ENCODE data around the gene PDE3A.

The PDE3A gene

GRCh38 chr12:20508962-20509361 is 140.6 kb downstream of the PDE3A start:
- Histone ChIP-seq H3K4me2 (ENCODE audit: low read length) (no peak overlapping the region), H3K27me3 (ENCODE audit: insufficient read depth, low read length) (no peaks in the 10 kb centered on the region), H3K79me1 (ENCODE audit: low read length) (no peaks in the 10 kb centered on the region), H4K91ac (ENCODE audit: low read depth, low read length) (no peak overlapping the region), H4K8ac (ENCODE audit: low read depth, low read length) (no peak overlapping the region), H4K12ac (ENCODE audit: low read depth, low read length) (no peak overlapping the region), H3K27ac (ENCODE audit: low read depth, low read length) (no peak overlapping the region), H3K4ac (ENCODE audit: low read depth, low read length) (no peak overlapping the region), H2AK5ac (ENCODE audit: low read length) (no peak overlapping the region), H3K23ac (ENCODE audit: low read length) (no peak overlapping the region), H3K36me3 (ENCODE audit: control insufficient read depth in 1 of 2, insufficient read depth in 2 of 2, low read length in 2 of 2) (no peaks in the 10 kb centered on the region), H3K4me1 (ENCODE audit: control insufficient read depth in 1 of 2, insufficient read depth in 2 of 2, low read length in 2 of 2) (no peaks in the 10 kb centered on the region), H2BK120ac (ENCODE audit: insufficient read depth, low read length, poor library complexity) (no peak overlapping the region), H2BK5ac (ENCODE audit: low read depth, low read length, poor library complexity) (no peak overlapping the region), H2AFZ (ENCODE audit: insufficient read depth, low read length, poor library complexity) (no peak overlapping the region), H3K9me3 (ENCODE audit: insufficient read depth, low read depth, low read length) (no peaks in the 10 kb centered on the region), H3K14ac (ENCODE audit: low read length) (no peak overlapping the region), H3K4me3 (ENCODE audit: low read depth, low read length) (no peak overlapping the region), H3K18ac (ENCODE audit: low read length) (no peak overlapping the region), H2BK12ac (ENCODE audit: low read length) (no peak overlapping the region), H3K9ac (ENCODE audit: low read length) (no peak overlapping the region), H3K79me2 (ENCODE audit: control insufficient read depth, insufficient read depth, low read length, poor library complexity) (no peaks in the 10 kb centered on the region)
- DNase-seq: no peak
- WGBS (ENCODE audit: extremely low coverage, insufficient coverage, insufficient read length): no CpG with 5 or more reads among the region's 5 CpGs

GRCh38 chr12:20510811-20511210 is 142.5 kb downstream of the PDE3A start:
- H3K4me2 ChIP-seq (ENCODE audit: low read length): no peak overlapping the region
- DNase-seq: no peak
- H2BK120ac ChIP-seq (ENCODE audit: insufficient read depth, low read length, poor library complexity): no peak overlapping the region
- H3K4me3 ChIP-seq (ENCODE audit: low read depth, low read length): no peak overlapping the region
- no peak overlapping the region for H4K91ac ChIP-seq (ENCODE audit: low read depth, low read length)
- no peak overlapping the region for H3K4ac ChIP-seq (ENCODE audit: low read depth, low read length)
- no peak overlapping the region for H3K9ac ChIP-seq (ENCODE audit: low read length)
- WGBS (ENCODE audit: extremely low coverage, insufficient coverage, insufficient read length): no CpG with 5 or more reads among the region's 1 CpG
- H3K79me1 ChIP-seq (ENCODE audit: low read length): no peaks in the 10 kb centered on the region
- H4K12ac ChIP-seq (ENCODE audit: low read depth, low read length): no peak overlapping the region
- no peak overlapping the region for H2BK12ac ChIP-seq (ENCODE audit: low read length)
- no peak overlapping the region for H2BK5ac ChIP-seq (ENCODE audit: low read depth, low read length, poor library complexity)
- no peaks in the 10 kb centered on the region for H3K4me1 ChIP-seq (ENCODE audit: control insufficient read depth in 1 of 2, insufficient read depth in 2 of 2, low read length in 2 of 2)
- H3K36me3 ChIP-seq (ENCODE audit: control insufficient read depth in 1 of 2, insufficient read depth in 2 of 2, low read length in 2 of 2): no peaks in the 10 kb centered on the region
- H3K18ac ChIP-seq (ENCODE audit: low read length): no peak overlapping the region
- no peak overlapping the region for H3K23ac ChIP-seq (ENCODE audit: low read length)
- H3K79me2 ChIP-seq (ENCODE audit: control insufficient read depth, insufficient read depth, low read length, poor library complexity): no peaks in the 10 kb centered on the region
- no peak overlapping the region for H2AK5ac ChIP-seq (ENCODE audit: low read length)
- H3K27me3 ChIP-seq (ENCODE audit: insufficient read depth, low read length): no peaks in the 10 kb centered on the region
- no peaks in the 10 kb centered on the region for H3K9me3 ChIP-seq (ENCODE audit: insufficient read depth, low read depth, low read length)
- H2AFZ ChIP-seq (ENCODE audit: insufficient read depth, low read length, poor library complexity): no peak overlapping the region
- H4K8ac ChIP-seq (ENCODE audit: low read depth, low read length): no peak overlapping the region
- no peak overlapping the region for H3K27ac ChIP-seq (ENCODE audit: low read depth, low read length)
- H3K14ac ChIP-seq (ENCODE audit: low read length): no peak overlapping the region

GRCh38 chr12:20513189-20513588 is 144.9 kb downstream of the PDE3A start:
- no peak overlapping the region for H4K8ac ChIP-seq (ENCODE audit: low read depth, low read length)
- H4K12ac ChIP-seq (ENCODE audit: low read depth, low read length): no peak overlapping the region
- H2AFZ ChIP-seq (ENCODE audit: insufficient read depth, low read length, poor library complexity): no peak overlapping the region
- no CpG with 5 or more reads among the region's 3 CpGs for WGBS (ENCODE audit: extremely low coverage, insufficient coverage, insufficient read length)
- H3K4me3 ChIP-seq (ENCODE audit: low read depth, low read length): no peak overlapping the region
- H3K9me3 ChIP-seq (ENCODE audit: insufficient read depth, low read depth, low read length): no peaks in the 10 kb centered on the region
- no peak overlapping the region for H2BK12ac ChIP-seq (ENCODE audit: low read length)
- no peaks in the 10 kb centered on the region for H3K27me3 ChIP-seq (ENCODE audit: insufficient read depth, low read length)
- no peaks in the 10 kb centered on the region for H3K4me1 ChIP-seq (ENCODE audit: control insufficient read depth in 1 of 2, insufficient read depth in 2 of 2, low read length in 2 of 2)
- no peaks in the 10 kb centered on the region for H3K79me2 ChIP-seq (ENCODE audit: control insufficient read depth, insufficient read depth, low read length, poor library complexity)
- no peak overlapping the region for H3K27ac ChIP-seq (ENCODE audit: low read depth, low read length)
- H2AK5ac ChIP-seq (ENCODE audit: low read length): no peak overlapping the region
- no peaks in the 10 kb centered on the region for H3K36me3 ChIP-seq (ENCODE audit: control insufficient read depth in 1 of 2, insufficient read depth in 2 of 2, low read length in 2 of 2)
- H3K14ac ChIP-seq (ENCODE audit: low read length): no peak overlapping the region
- H3K4ac ChIP-seq (ENCODE audit: low read depth, low read length): no peak overlapping the region
- H2BK5ac ChIP-seq (ENCODE audit: low read depth, low read length, poor library complexity): no peak overlapping the region
- no peak for DNase-seq
- H4K91ac ChIP-seq (ENCODE audit: low read depth, low read length): no peak overlapping the region
- H3K18ac ChIP-seq (ENCODE audit: low read length): no peak overlapping the region
- H3K4me2 ChIP-seq (ENCODE audit: low read length): no peak overlapping the region
- no peak overlapping the region for H2BK120ac ChIP-seq (ENCODE audit: insufficient read depth, low read length, poor library complexity)
- H3K79me1 ChIP-seq (ENCODE audit: low read length): no peaks in the 10 kb centered on the region
- H3K9ac ChIP-seq (ENCODE audit: low read length): no peak overlapping the region
- H3K23ac ChIP-seq (ENCODE audit: low read length): no peak overlapping the region

DNA sequence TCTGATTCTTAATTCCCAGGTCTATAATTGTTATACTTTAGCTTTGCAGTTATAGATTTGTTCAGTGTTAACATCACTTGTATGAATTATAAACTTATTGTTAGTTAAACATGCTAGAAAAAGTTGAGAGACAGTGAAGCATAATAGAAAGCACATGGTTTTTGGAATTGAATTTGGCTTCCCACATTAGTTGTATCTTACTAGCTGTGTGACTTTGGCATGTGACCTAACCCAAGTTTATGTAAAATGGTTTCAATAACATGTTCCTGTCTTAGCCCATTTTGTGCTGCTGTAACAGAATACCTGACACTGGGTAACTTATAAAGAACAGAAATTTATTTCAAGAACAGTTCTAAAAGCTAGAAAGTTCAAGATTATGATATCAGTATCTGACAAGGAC is 146.3 kb downstream of the PDE3A start:
- Histone ChIP-seq H3K14ac (ENCODE audit: low read length) (no peak overlapping the region), H2BK12ac (ENCODE audit: low read length) (no peak overlapping the region), H3K4me3 (ENCODE audit: low read depth, low read length) (no peak overlapping the region), H2AK5ac (ENCODE audit: low read length) (no peak overlapping the region), H3K79me2 (ENCODE audit: control insufficient read depth, insufficient read depth, low read length, poor library complexity) (no peaks in the 10 kb centered on the region), H4K91ac (ENCODE audit: low read depth, low read length) (no peak overlapping the region), H3K9me3 (ENCODE audit: insufficient read depth, low read depth, low read length) (no peaks in the 10 kb centered on the region), H3K4ac (ENCODE audit: low read depth, low read length) (no peak overlapping the region), H2AFZ (ENCODE audit: insufficient read depth, low read length, poor library complexity) (no peak overlapping the region), H3K9ac (ENCODE audit: low read length) (no peak overlapping the region), H3K4me2 (ENCODE audit: low read length) (no peak overlapping the region), H4K12ac (ENCODE audit: low read depth, low read length) (no peak overlapping the region), H3K18ac (ENCODE audit: low read length) (no peak overlapping the region), H3K4me1 (ENCODE audit: control insufficient read depth in 1 of 2, insufficient read depth in 2 of 2, low read length in 2 of 2) (no peaks in the 10 kb centered on the region), H3K36me3 (ENCODE audit: control insufficient read depth in 1 of 2, insufficient read depth in 2 of 2, low read length in 2 of 2) (no peaks in the 10 kb centered on the region), H3K27me3 (ENCODE audit: insufficient read depth, low read length) (no peaks in the 10 kb centered on the region), H3K27ac (ENCODE audit: low read depth, low read length) (no peak overlapping the region), H4K8ac (ENCODE audit: low read depth, low read length) (no peak overlapping the region), H2BK5ac (ENCODE audit: low read depth, low read length, poor library complexity) (no peak overlapping the region), H2BK120ac (ENCODE audit: insufficient read depth, low read length, poor library complexity) (no peak overlapping the region), H3K79me1 (ENCODE audit: low read length) (no peaks in the 10 kb centered on the region), H3K23ac (ENCODE audit: low read length) (no peak overlapping the region)
- no peak for DNase-seq

- Histone ChIP-seq H3K79me2 (ENCODE audit: control insufficient read depth, insufficient read depth, low read length, poor library complexity) (no peaks in the 10 kb centered on the region), H3K4ac (ENCODE audit: low read depth, low read length) (no peak overlapping the region), H4K91ac (ENCODE audit: low read depth, low read length) (no peak overlapping the region), H3K9me3 (ENCODE audit: insufficient read depth, low read depth, low read length) (no peaks in the 10 kb centered on the region), H4K12ac (ENCODE audit: low read depth, low read length) (no peak overlapping the region), H3K4me2 (ENCODE audit: low read length) (no peak overlapping the region), H3K14ac (ENCODE audit: low read length) (no peak overlapping the region), H3K4me1 (ENCODE audit: control insufficient read depth in 1 of 2, insufficient read depth in 2 of 2, low read length in 2 of 2) (no peaks in the 10 kb centered on the region), H3K4me3 (ENCODE audit: low read depth, low read length) (no peak overlapping the region), H2BK120ac (ENCODE audit: insufficient read depth, low read length, poor library complexity) (no peak overlapping the region), H3K9ac (ENCODE audit: low read length) (no peak overlapping the region), H3K18ac (ENCODE audit: low read length) (no peak overlapping the region), H3K23ac (ENCODE audit: low read length) (no peak overlapping the region), H2AFZ (ENCODE audit: insufficient read depth, low read length, poor library complexity) (no peak overlapping the region), H2BK5ac (ENCODE audit: low read depth, low read length, poor library complexity) (no peak overlapping the region), H2AK5ac (ENCODE audit: low read length) (no peak overlapping the region), H4K8ac (ENCODE audit: low read depth, low read length) (no peak overlapping the region), H3K27ac (ENCODE audit: low read depth, low read length) (no peak overlapping the region), H3K36me3 (ENCODE audit: control insufficient read depth in 1 of 2, insufficient read depth in 2 of 2, low read length in 2 of 2) (no peaks in the 10 kb centered on the region), H3K79me1 (ENCODE audit: low read length) (no peaks in the 10 kb centered on the region), H3K27me3 (ENCODE audit: insufficient read depth, low read length) (no peaks in the 10 kb centered on the region), H2BK12ac (ENCODE audit: low read length) (no peak overlapping the region)
- DNase-seq: no peak
- WGBS (ENCODE audit: extremely low coverage, insufficient coverage, insufficient read length): no CpG with 5 or more reads among the region's 1 CpG
Observed at GRCh38 chr12:20520532-20520931, 152.2 kb downstream of the PDE3A start.

Measured in trophoblast cell (in vitro differentiated cells and primary cell).